NK-92 (cell line): Measurements from ENCODE around the gene TMEM178A.

Experiments
- DNase-seq: peaks from one replicate; lab custom pipeline; 2025; ENCODE audit not compliant: unreplicated experiment; lab: John Stamatoyannopoulos, UW

The TMEM178A gene

GRCh38 chr2:39736640-39737039 is 70.9 kb downstream of the TMEM178A start:
- no peak for DNase-seq

DNA sequence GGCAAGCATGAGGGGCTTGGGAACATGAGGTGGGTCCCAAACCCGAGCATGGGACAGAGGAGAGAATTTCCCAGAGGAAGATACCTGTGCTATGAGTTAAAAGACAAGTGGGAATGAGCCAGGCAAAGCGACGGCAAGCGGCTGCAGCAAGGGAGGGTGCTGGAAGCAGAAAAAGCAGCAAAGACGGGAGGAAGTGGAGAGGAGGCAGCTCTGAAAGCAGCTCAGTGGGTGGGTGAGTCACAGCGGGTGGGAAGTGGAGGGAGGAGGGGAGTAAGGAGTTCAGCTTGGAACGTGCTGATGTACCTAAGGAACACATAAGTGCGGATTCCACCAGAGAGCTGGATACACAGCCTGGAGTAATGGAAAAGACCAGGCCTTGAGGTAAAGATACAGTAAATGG is 71.9 kb downstream of the TMEM178A start:
- no peak for DNase-seq

- no peak for DNase-seq
Observed at GRCh38 chr2:39738936-39739335, 73.2 kb downstream of the TMEM178A start.

- no peak for DNase-seq
Observed at GRCh38 chr2:39739386-39739785, 73.7 kb downstream of the TMEM178A start.

- no peak for DNase-seq
Observed at GRCh38 chr2:39741871-39742270, 76.2 kb downstream of the TMEM178A start.

DNA sequence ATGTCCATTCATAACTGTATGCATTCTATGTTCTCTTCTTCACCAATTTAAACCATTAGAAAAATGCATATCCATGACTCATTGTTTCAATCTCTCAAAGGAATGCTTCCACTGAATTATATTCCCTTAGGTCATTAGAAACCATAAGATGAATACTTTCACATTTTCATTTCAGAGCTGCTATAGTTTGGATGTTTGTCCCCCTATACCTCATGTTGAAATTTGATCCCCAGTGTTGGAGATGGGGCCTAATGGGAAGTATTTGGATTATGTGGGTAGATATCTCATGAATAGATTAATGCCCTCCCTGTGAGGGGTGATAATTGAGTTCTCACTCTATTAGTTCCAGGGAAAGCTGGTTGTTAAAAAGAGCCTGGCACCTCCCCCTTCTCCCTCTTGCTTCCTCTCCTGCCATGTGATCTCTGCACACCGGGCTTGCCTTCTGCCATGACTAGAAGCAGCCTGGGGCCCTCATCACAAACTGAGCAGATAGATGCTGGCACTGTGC is 77.6 kb downstream of the TMEM178A start:
- DNase-seq = no peak

GRCh38 chr2:39755466-39755865 is 89.7 kb downstream of the TMEM178A start:
- no peak for DNase-seq

- DNase-seq = no peak
Observed at GRCh38 chr2:39757156-39757555, 91.4 kb downstream of the TMEM178A start.

DNA sequence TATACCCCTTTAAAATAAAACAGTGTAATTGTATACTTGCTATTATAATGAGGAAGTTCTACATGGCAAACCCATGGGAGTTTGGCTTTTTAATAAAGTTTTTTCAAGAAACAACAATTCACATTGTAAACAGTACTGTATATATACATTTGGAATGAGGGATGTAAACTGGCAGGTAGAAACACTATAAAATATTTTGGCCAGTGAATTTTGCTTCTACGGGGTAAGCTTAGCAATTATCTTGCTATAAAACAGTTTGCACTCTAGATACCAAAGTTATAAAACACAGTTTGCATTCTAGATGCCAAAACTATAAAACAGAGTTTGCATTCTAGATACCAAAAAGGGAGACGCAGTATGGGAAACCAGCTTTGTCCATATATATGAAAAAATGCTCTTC is 96.7 kb downstream of the TMEM178A start:
- DNase-seq = no peak
